Left colon (tissue), 2 donors: ENCODE data around the gene PIKFYVE. TPM values are rescaled to one million over a fixed set of nuclear protein-coding genes. Genes with fewer than 3 reads are reported as not detected.
"Not testable (repeated sequence)": the region's sequence is repeated elsewhere in the genome, so short reads cannot be mapped to it uniquely, and the experiment has no call there.

Experiments
- ATAC-seq: fragments of 200-7000 bp; cut with Tn5 transposase; one replicate; pipeline ENCODE4 v1.9.1; 2020; ENCODE audit warnings: mild to moderate bottlenecking, moderate library complexity
- DNase-seq, 2 donors: peaks; one replicate each; pipeline ENCODE4 v3.0.0-alpha.2; 2020
- intact Hi-C, 2 donors: fragments of 100-400 bp; cut with DNase I in 1 of 2; cut with micrococcal nuclease in 1 of 2; formaldehyde crosslinking; loops; one replicate each; pipeline versions ENCODE4 v1.11.2 to v1.14.0; 2022; cut with DNase I, micrococcal nuclease
- total RNA-seq, 2 donors: library from RNA; stranded (reverse); fragmentation: NEBNext Ultra II Directional; extraction: Animal tissue kit (Norgen Biotek cat#: 25700); gene quantifications; one replicate each; pipeline ENCODE4 v1.2.1, GENCODE V29; 2021
- donor health status: DM: no; HTN: no; CAD: no.
- donor health status: DM: yes; HTN: yes; CAD: no.

The PIKFYVE gene
- total RNA-seq, 2 donors from 2014 or later = 17.6 to 20.5 TPM

DNA sequence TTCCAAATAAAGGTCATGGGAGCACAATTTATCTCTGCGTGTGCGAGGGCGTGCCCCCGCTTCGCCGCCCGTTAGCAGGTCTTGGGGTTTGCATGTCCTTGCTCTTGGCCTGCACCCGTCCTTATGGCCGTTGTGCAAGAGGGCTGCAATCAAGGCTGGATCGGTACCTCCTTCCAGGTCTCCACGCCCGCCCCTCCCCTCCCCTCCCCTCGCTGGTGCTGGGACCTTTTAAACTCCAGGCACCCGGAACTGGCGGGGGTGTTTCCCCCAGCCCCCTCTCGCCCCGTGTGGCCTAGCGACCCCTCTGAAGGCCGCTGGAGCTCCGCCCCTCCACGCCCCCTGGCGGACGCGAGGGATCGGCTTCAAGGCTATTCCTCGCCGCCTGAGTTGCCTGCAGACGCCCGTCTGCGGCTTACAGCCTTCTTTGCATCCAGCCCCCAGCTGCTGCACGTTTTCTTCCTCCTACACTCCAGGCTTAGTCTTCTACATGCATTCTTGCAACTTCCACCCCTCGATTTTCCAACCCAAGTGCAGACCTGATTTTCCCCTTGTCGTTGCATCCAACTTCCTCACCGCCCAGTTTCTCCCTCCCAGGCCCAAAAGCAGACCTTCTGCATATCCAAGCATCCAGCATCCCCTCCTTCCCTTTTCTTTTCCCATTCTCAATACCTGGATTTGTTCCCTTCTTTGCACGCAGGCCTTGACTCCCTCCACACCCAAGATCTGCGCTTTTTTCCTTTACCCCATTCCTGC, 11.8 kb upstream of the PIKFYVE start:
- ATAC-seq = peak; percentile 64
- intact Hi-C loops = loop anchor here in 1 of 2 donors (5.0 kb wide), 1 partner anchor 77 kb away; no protein-coding TSS in a partner anchor

DNA sequence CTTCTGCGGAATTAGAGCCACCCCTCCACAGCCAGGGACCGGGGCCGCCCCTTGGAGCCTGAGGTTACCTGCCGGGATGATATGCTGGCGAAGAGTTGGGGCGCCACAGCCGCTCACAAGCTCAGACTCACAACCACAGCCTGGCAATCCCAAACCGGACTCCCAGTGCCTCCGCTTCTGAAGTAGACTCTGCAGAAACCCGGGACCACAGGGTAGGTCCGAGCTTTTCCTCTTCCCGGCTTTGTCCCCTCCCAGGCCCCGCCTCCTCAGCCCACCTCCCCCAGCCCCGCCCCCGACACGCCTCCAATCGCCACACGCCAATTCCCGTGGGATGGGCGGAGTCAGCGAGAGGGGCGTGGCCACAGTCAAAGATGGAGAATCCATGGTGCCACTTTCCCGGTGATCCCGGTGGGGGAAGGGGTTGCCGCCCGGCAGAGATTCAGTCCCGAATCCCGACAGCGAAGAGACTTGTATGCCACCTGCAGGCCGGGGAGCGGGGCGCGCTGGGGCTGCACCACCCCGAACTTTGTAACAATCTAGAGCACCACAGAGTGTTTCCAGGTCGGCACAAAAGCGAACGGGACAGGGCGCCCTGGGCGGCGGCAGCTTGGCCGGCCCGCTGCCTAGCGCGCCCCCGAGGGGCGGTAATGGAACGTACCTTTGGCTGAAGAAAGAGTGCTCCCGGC, 11.0 kb upstream of the PIKFYVE start, which contains the start of gene IDH1:
IDH1 (minus strand) TSS at position 201 of the 686 bp plus-strand sequence. CDS start 3,520 bp downstream, outside the sequence.
- intact Hi-C loops = loop anchor here in 1 of 2 donors (5.0 kb wide), 1 partner anchor 78 kb away; no protein-coding TSS in a partner anchor
- DNase-seq (peak; percentile 95 to 100), ATAC-seq (peak; percentile 90)

More for the DNA sequence above, 11.8 kb upstream of the PIKFYVE start:
- peak; percentile 80 to 91 for DNase-seq

DNA sequence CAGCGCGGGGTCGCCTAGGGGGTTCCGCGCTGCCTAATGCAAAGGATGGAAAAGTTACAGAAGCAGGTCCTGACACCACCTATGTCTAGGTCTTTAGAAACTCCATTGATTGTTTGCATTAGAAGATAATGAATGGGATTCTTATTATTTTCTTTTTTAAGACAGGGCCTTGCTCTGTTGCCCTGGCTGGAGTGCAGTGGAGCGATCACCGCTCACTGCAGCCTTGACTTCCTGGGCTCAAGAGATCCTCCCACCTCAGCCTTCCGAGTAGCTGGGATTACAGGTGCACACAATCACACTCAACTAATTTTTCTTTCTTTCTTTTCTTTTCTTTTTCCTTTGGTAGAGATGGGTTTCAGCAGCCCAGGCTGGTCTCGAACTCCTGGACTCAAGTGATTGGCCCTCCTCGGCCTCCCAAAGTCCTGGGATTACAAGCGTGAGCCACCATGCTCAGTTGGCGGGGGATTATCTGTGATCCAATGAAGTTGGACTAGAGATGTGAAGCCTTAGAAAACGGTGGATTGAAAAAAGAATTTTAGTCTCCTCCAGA, 10.4 kb upstream of the PIKFYVE start:
- intact Hi-C loops = no loop called here
- no peak for DNase-seq

DNA sequence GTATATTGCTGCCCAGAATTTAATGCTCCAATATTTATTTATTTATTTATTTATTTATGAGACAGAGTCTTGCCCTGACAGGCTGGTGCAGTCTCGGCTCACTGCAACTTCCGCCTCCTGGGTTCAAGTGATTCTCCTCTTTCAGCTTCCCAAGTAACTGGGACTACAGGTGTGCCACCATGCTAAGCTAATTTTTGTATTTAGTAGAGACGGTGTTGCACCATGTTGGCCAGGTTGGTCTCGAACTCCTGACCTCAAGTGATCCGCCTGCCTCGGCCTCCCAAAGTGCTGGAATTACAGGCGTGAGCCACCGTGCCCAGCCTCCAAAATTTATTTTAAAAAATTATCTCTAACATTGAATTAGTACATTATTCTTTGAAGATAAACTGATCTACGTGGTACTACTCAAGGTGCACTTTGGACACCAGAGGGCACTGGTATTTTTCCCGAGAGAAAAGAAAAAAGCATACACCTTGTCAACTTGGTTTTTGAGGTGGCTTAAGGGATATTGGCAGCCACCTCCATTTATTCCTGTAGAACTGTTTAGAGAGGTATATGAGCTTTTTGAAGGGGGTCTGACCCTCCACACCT, 9.8 kb upstream of the PIKFYVE start:
- intact Hi-C loops = no loop called here
- no peak for DNase-seq
- no peak for ATAC-seq

More for the DNA sequence above, 10.4 kb upstream of the PIKFYVE start:
- no peak for ATAC-seq

DNA sequence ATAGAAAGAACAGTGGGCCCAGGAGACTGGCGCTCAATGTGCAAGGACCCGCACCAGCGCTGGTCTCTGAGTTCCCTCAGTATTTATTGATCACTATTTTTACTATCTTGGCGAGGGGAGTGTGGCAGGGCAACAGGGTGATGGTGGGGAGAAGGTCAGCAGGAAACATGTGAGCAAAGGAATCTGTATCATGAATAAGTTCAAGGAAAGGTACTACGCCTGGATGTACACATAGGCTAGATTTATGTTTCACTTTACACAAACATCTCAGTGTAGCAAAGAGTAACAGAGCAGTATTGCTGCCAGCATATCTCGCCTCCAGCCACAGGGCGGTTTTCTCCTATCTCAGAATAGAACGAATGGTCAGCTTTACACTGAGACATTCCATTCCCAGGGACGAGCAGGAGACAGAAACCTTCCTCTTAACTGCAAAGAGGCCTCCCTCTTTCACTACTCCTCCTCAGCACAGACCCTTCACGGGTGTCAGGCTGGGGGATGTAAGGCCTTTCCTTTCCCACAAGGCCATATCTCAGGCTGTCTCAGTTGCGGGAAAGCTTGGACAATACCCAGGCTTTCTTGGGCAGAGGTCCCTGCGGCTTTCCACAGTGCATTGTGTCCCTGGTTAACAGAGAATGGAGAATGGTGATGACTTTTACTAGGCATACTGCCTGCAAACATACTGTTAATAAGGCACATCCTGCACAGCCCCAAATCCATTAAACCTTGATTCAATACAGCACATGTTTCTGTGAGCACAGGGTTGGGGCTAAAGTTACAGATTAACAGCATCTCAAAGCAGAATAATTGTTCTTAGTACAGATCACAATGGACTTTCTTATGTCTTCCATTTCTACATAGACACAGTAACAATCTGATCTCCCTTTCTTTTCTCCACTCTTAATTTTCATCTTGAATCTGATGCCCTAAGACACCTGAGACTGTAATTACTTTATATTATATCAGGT, 8.9 kb upstream of the PIKFYVE start:
- ATAC-seq, DNase-seq, intact Hi-C loops: not testable (repeated sequence)

DNA sequence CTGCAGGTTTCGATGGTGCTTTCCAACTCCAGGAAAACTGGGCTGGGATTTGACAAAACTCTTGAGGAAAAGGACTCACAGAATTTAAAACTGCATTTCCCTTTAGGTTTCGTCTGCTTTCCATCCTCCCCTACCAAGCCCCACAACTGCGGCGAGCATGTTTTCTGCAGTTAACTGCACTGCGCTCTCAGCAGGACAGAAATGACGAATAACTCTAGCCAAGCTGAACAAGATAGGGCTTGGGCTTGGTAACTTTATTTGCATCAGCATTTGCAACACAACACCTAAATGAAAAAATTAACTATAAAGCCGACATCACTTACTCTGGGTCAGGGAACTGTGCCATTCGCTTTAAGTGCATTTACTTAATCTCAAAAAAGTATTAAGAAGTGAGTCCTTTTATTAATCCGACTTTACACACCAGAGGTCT, 669 bp upstream of the PIKFYVE start:
- ATAC-seq = peak; percentile 29
- intact Hi-C loops = no loop called here
- peak; percentile 40 to 44 for DNase-seq

DNA sequence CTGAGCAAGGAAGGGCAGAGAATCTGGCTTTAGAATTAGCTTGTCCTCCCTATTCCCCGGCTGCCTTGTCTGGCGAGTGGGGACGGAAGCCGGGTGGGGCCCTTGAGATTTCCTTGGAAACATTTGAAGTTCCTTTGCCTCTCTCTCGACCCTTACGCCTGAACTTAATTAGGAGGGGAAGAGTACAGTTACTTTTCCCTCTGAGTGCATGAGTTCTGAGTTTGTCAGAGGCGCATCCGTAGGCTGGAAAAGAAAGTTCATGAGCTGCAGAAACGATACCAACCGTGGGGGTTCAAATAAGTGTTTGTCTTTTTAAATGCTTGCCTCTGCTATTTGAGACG, 468 bp downstream of the PIKFYVE start:
- ATAC-seq = no peak
- intact Hi-C loops = no loop called here

DNA sequence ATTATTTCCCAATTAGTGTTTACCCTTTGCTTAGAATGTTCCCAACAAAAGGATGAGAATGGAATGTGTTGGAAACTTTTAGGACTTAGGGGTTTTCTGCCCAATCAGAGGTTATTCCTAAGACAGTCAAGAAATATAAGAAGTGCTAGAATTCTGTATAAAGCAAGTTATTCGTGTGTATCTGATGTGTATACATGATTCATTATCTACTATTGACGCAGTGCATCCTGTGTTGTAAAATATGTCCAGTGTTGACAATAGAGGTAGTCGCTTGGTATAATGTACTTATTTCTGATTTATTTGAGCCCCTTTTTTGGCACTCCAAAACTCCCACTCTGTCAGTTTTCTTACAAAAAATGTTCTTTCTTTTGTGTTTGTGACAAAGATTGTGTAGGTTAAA, 881 bp downstream of the PIKFYVE start:
- intact Hi-C loops = no loop called here
- ATAC-seq (no peak), DNase-seq (no peak)

More for the DNA sequence above, 468 bp downstream of the PIKFYVE start:
- DNase-seq = no peak

DNA sequence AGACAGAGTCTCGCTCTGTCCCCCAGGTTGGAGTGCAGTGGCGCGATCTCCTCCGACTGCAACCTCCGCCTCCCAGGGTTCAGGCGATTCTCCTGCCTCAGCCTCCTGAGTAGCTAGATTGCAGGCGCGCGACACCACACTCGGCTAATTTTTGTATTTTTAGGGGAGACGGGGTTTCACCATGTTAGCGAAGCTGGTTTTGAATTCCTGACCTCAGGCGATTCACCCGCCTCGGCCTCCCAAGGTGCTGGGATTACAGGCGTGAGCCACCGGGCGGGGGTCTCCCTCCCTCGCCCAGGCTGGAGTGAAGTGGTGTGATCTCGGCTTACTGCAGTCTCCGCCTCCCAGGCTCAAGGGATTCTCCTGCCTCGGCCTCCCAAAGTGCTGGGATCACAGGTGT, 1.5 kb downstream of the PIKFYVE start:
- ATAC-seq, intact Hi-C loops, DNase-seq: not testable (repeated sequence)

DNA sequence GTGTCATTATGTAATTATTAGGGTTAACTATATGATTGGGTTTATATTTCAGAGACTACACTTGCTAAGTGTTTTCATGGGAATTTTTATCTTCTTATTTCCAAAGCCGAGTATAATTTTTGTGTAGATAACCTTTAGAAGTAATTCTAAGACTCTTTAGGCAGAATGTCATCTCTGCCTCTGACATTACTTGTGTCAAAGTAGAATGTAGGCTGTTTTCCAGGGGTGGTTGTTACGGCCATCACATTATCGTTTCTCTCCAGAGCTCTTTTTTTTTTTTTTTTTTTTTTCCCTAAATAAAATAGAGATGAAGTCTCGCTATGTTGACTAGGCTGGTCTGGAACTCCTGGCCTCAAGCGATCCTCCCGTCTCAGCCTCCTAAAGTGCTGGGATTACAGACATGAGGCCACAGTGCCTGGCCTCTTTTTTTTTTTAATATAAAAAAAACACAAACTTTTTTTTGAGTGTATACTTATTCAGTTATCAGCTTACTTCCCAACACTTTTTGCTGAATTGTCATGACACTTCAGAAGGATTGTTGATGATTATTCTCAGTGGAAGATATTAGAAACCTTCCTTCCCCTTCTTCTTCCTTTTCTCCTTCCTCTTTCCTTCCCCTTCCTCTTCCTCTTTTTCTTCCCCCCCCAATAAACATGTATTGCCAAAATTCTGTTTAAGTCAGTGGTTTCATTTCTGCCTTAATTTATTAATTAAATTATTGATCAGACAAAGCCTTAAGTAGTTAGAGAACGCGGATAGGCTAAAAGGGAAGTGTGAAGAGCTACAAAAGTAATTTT, 2.3 kb downstream of the PIKFYVE start:
- ATAC-seq (no peak), DNase-seq (no peak)
- intact Hi-C loops = no loop called here

DNA sequence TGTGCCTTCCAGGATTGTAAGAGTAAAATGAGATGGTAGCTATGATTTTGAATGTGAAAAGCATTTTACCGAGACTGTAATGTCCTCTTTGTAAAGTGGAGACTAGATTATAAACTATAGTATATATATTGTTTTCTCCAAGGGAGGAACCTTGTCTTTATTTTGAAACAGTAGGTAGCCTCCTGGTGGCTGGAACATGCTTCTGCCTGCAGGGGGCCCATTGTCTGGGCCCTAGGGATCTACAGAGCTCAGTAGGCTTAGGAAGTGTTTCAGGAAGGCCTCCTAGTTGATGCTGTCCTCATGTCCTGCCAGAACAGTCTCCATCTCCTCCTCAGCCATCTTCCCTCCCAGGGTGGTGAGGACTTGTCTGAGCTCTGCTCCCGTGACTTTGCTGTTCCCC, 3.0 kb downstream of the PIKFYVE start:
- no peak for ATAC-seq
- DNase-seq = no peak
- intact Hi-C loops = no loop called here

DNA sequence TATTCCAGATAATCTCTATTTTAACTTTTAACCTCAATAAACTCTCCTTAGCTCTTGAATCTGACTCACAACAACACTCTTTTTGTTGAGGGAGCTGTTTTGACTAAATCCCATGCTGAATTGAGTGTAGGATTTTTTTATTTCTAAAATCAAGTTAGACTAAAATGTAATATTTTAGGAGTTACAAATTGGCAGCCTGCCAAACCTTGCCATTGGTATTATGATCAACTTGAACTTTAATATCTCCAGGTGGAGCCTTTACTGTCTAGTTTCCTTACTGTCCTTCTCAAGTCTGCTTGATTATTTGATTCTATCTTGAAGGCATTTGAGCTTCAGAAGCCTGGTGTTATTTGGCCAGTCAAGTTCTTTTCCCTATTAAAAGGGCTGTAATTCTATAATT, 8.7 kb downstream of the PIKFYVE start:
- ATAC-seq (no peak), DNase-seq (no peak)
- intact Hi-C loops = no loop called here

DNA sequence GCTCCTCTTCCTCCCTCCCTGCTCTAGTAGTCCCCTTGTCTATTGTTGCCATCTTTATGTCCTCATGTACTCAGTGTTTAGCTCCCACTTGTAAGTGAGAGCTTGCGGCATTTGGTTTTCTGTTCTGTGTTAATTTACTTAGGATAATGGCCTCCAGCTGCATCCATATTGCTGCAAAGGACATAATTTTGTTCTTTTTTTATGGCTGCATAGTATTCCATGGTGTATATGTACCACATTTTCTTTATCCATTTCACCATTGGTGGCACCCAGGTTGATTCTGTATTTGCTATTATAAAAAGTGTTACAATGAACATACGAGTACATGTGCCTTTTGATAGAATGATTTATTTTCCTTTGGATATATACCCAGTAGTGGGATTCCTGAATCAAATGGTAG, 12.5 kb downstream of the PIKFYVE start:
- no peak for ATAC-seq
- intact Hi-C loops = no loop called here
- DNase-seq = no peak

DNA sequence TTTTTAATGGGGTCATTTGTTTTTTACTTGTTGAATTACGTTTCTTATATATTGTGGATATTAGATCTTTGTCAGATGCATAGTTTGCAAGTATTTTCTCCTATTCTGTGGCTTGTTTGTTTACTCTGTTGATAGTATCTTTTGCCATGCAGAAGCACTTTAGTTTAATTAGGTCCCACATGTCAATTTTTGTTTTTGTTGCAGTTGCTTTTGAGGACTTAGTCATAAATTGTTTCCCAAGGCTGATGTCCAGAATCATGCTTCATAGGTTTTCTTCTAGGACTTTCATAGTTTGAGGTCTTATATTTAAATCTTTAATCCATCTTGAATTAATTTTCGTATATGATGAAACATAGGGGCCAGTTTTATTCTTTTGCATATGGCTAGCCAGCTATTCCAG, 13.2 kb downstream of the PIKFYVE start:
- intact Hi-C loops = no loop called here
- ATAC-seq = no peak

DNA sequence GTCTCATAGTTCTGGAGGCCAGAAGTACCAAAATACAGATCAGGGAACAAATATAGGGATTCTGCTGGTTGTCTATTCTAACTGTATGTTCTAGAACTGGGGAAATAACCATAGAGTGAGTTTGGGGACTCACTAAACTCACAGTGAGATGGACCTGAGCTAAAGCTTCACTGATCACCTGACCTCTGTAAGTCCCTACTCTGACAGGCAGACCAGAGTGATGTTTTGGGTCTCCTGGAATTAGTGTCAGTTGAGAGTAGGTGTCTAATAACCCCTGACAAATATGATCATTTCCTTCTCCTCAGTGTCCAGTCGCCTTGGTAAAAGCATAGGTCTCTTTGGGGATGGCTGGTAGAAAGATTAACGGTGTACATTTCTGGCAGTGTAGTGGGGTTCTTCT, 14.2 kb downstream of the PIKFYVE start:
- intact Hi-C loops = no loop called here
- ATAC-seq (no peak), DNase-seq (no peak)

More for the DNA sequence above, 13.2 kb downstream of the PIKFYVE start:
- DNase-seq = no peak

DNA sequence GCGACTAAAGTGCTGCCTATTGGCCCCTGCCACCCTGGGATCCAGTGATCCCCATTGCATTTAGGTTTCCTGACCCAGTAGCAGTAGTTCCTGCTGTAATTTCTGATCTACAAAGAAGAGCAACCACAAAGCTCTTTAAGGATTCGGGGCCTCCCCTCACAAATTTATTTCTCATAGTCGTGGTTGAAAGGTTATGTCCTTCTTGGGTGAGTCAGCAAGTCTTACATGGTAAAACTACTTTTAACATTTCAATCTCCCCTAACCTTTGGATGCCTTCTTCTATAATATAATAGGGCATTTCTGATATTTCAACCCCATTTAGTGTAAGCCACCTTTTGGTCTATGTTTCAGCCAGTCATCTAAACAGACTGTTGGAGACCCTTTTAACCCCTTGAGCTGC, 14.9 kb downstream of the PIKFYVE start:
- intact Hi-C loops = no loop called here
- no peak for ATAC-seq
- no peak for DNase-seq

DNA sequence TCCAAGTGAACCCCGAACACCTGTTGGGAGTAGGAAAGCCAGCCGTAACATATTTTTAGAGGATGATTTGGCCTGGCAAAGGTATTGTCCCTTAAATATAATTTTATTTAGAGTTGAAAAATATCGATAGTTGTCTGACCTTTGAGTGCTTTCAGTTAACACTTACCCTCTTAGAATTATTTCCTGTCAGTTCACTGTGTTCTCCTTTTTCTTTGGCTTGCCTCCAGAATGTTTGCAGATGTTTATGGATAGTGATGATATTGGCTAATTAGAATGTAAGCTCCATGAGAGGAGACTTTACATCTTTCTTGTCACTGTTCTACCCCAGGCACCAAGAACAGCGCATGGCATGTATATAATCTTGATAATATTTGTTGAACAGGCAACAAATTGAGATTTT, 19.8 kb downstream of the PIKFYVE start:
- no peak for DNase-seq

More for the DNA sequence above, 19.8 kb downstream of the PIKFYVE start:
- intact Hi-C loops = no loop called here
- ATAC-seq = no peak
